Thyroid gland (tissue), 4 donors: ENCODE results near the gene STAC2.

Experiments used
- CTCF ChIP-seq, 6 experiments: fragments of 200-600 bp in 3 of 6; fragments of 450-650 bp in 3 of 6; sonication (generic) in 3 of 6; IDR thresholded peaks; one replicate each; pipeline ENCODE4 v1.5.1; 2016 to 2019; ENCODE audit warnings: antibody characterized with exemption in 6 of 6, mild to moderate bottlenecking in 2 of 6, inconsistent platforms in 1 of 6, moderate library complexity in 1 of 6
- POLR2A ChIP-seq, 2 donors: fragments of 450-650 bp; IDR thresholded peaks; one replicate each; pipeline ENCODE4 v1.6.1; 2017; ENCODE audit warnings: antibody characterized with exemption in 2 of 2, mild to moderate bottlenecking in 2 of 2, moderate library complexity in 1 of 2

- TF ChIP-seq CTCF (IDR thresholded peaks at IDR 0.05), result no peak
- no peak for TF ChIP-seq POLR2A (IDR thresholded peaks at IDR 0.05)
Measured at GRCh38 chr17:39183720-39184119, 42.0 kb downstream of the STAC2 start.
